WTC11 (cell line): ENCODE data around the gene ZNF341. TPM values are rescaled to one million over a fixed set of nuclear protein-coding genes. Genes with fewer than 3 reads are reported as not detected.

Source experiments
- ATAC-seq: fragments of 200-7000 bp; cut with Tn5 transposase; 2 replicates; pipeline ENCODE4 v1.10.0; 2021; ENCODE audit warnings: mild to moderate bottlenecking, moderate library complexity
- CTCF ChIA-PET: fragments of 300-600 bp; sonication (Branson Sonifier 250); formaldehyde crosslinking; loops from one replicate; lab custom pipeline; 2021; ENCODE audit warnings: antibody characterized with exemption; lab: Charles Lee
- POLR2A ChIA-PET: fragments of 350-600 bp; sonication (Branson Sonifier 250); formaldehyde crosslinking; loops from one replicate; lab custom pipeline; 2021; ENCODE audit warnings: antibody characterized with exemption; lab: Charles Lee
- DNase-seq: peaks from one replicate; pipeline ENCODE4 v3.0.0; 2021; ENCODE audit warnings: low spot score
- H3K27ac Mint-ChIP-seq: 2 replicates; pipeline ENCODE4 v1.8.0; 2021; ENCODE audit warnings: mixed read lengths
- H3K27me3 Mint-ChIP-seq: 2 replicates; pipeline ENCODE4 v1.8.0; 2021; ENCODE audit warnings: low read depth, mild to moderate bottlenecking, moderate library complexity, mixed read lengths
- H3K36me3 Mint-ChIP-seq: 2 replicates; pipeline ENCODE4 v1.8.0; 2021; ENCODE audit warnings: mixed read lengths
- H3K4me1 Mint-ChIP-seq: 2 replicates; pipeline ENCODE4 v1.8.0; 2022; ENCODE audit warnings: mixed read lengths
- H3K4me3 Mint-ChIP-seq: 2 replicates; pipeline ENCODE4 v1.8.0; 2021; ENCODE audit warnings: mild to moderate bottlenecking, moderate library complexity, mixed read lengths
- H3K9me3 Mint-ChIP-seq: 2 replicates; pipeline ENCODE4 v1.8.0; 2021; ENCODE audit warnings: mixed read lengths
- AR ChIP-seq: fragments of 250-450 bp; sonication (Bioruptor Pico); IDR thresholded peaks from 2 replicates; pipeline ENCODE4 v1.9.0; 2021; ENCODE audit warnings: mild to moderate bottlenecking
- ARID4B ChIP-seq: sonication (generic); formaldehyde crosslinking; IDR thresholded peaks from 2 replicates; pipeline ENCODE4 v1.8.0; 2023; ENCODE audit warnings: missing genetic modification reagents, mild to moderate bottlenecking, borderline replicate concordance
- ATF3 ChIP-seq: sonication (generic); formaldehyde crosslinking; conservative IDR thresholded peaks from 2 replicates; pipeline ENCODE4 v1.8.1; 2022; ENCODE audit warnings: mild to moderate bottlenecking, missing genetic modification reagents
- ATF6 ChIP-seq: sonication (generic); formaldehyde crosslinking; IDR thresholded peaks from 2 replicates; pipeline ENCODE4 v1.8.1; 2023; ENCODE audit warnings: mild to moderate bottlenecking, missing genetic modification reagents
- CBFB ChIP-seq: sonication (generic); formaldehyde crosslinking; IDR thresholded peaks from 2 replicates; pipeline ENCODE4 v1.8.1; 2022; ENCODE audit warnings: mild to moderate bottlenecking, low read depth, missing genetic modification reagents
- CTCF ChIP-seq: fragments of 200-600 bp; IDR thresholded peaks from 2 replicates; pipeline ENCODE4 v1.8.0; 2022; ENCODE audit warnings: antibody characterized with exemption
- ESRRA ChIP-seq: sonication (generic); formaldehyde crosslinking; IDR thresholded peaks from 2 replicates; pipeline ENCODE4 v1.8.1; 2022; ENCODE audit warnings: mild to moderate bottlenecking, missing genetic modification reagents, borderline replicate concordance
- ETV6 ChIP-seq: sonication (generic); formaldehyde crosslinking; IDR thresholded peaks from 2 replicates; pipeline ENCODE4 v1.8.1; 2022; ENCODE audit warnings: mild to moderate bottlenecking, missing genetic modification reagents
- GRHL2 ChIP-seq: fragments of 250-450 bp; sonication (Bioruptor Pico); IDR thresholded peaks from 2 replicates; pipeline ENCODE4 v1.8.0; 2022; ENCODE audit warnings: mild to moderate bottlenecking, moderate library complexity; ENCODE audit not compliant: insufficient replicate concordance, severe bottlenecking
- JUN ChIP-seq: sonication (generic); formaldehyde crosslinking; IDR thresholded peaks from 2 replicates; pipeline ENCODE4 v1.8.0; 2023; ENCODE audit warnings: mild to moderate bottlenecking, missing genetic modification reagents
- NFYB ChIP-seq: sonication (generic); formaldehyde crosslinking; conservative IDR thresholded peaks from 2 replicates; pipeline ENCODE4 v1.8.0; 2022; ENCODE audit warnings: low read depth, missing genetic modification reagents
- PRRX2 ChIP-seq: fragments of 250-450 bp; sonication (Bioruptor Pico); IDR thresholded peaks from 2 replicates; pipeline ENCODE4 v1.8.0; 2021; ENCODE audit warnings: mild to moderate bottlenecking
- SOX15 ChIP-seq: fragments of 250-450 bp; sonication (Bioruptor Pico); IDR thresholded peaks from 2 replicates; pipeline ENCODE4 v1.9.0; 2021; ENCODE audit warnings: mild to moderate bottlenecking
- TCF7 ChIP-seq: sonication (generic); formaldehyde crosslinking; IDR thresholded peaks from 2 replicates; pipeline ENCODE4 v1.8.0; 2022; ENCODE audit warnings: mild to moderate bottlenecking, low read depth, missing genetic modification reagents, moderate library complexity
- USF1 ChIP-seq: sonication (generic); formaldehyde crosslinking; IDR thresholded peaks from 2 replicates; pipeline ENCODE4 v1.8.0; 2022; ENCODE audit warnings: mild to moderate bottlenecking, missing genetic modification reagents
- ZNF121 ChIP-seq: sonication (generic); formaldehyde crosslinking; IDR thresholded peaks from 2 replicates; pipeline ENCODE4 v1.8.0; 2023; ENCODE audit warnings: missing genetic modification reagents
- ZNF396 ChIP-seq: fragments of 250-450 bp; sonication (Bioruptor Pico); IDR thresholded peaks from 2 replicates; pipeline ENCODE4 v1.8.0; 2021; ENCODE audit warnings: mild to moderate bottlenecking, moderate library complexity, borderline replicate concordance
- ZSCAN18 ChIP-seq: fragments of 250-450 bp; sonication (Bioruptor Pico); IDR thresholded peaks from 2 replicates; pipeline ENCODE4 v2.1.2; 2022; ENCODE audit warnings: mild to moderate bottlenecking, moderate library complexity
- total RNA-seq: library from RNA; stranded (reverse); gene quantifications from 3 replicates; pipeline ENCODE4 v1.2.3, GENCODE V29; 2021

The ZNF341 gene
- total RNA-seq, 1 experiment from 2014 or later = 9.6 TPM

- no peaks in the 10 kb centered on the region for H3K9me3 Mint-ChIP-seq
- no peak for ATAC-seq
- H3K27ac Mint-ChIP-seq = no peak overlapping the region
- peaks cover 32% of the 10 kb centered on the region for H3K4me1 Mint-ChIP-seq
- POLR2A ChIA-PET = no interaction called here
- no peaks in the 10 kb centered on the region for H3K27me3 Mint-ChIP-seq
- TF ChIP-seq CBFB (CRISPR knock-in tag) (no peak), ATF3 (CRISPR knock-in tag) (no peak), JUN (CRISPR knock-in tag) (no peak), SOX15 (CRISPR knock-in tag) (no peak), ZNF396 (CRISPR knock-in tag) (no peak), ZSCAN18 (CRISPR knock-in tag) (no peak), ZNF121 (CRISPR knock-in tag) (no peak), GRHL2 (CRISPR knock-in tag) (no peak), ARID4B (CRISPR knock-in tag) (no peak)
- TF ChIP-seq, all 79 proteins: peak for 0
- CTCF ChIA-PET = interaction anchor here (0.7 to 2.1 kb wide), 3 partner anchors 12 to 38 kb away, joined by 3 to 14 read pairs (median 3); no protein-coding TSS in a partner anchor
- DNase-seq = no peak
- H3K4me3 Mint-ChIP-seq = no peak overlapping the region
- no peaks in the 10 kb centered on the region for H3K36me3 Mint-ChIP-seq
Observed at GRCh38 chr20:33824852-33825251, 93.1 kb downstream of the ZNF341 start.

- Mint-ChIP-seq H3K9me3 (no peaks in the 10 kb centered on the region), H3K4me1 (peaks cover 36% of the 10 kb centered on the region)
- ATAC-seq = no peak
- TF ChIP-seq AR (CRISPR knock-in tag) (no peak), PRRX2 (CRISPR knock-in tag) (no peak), USF1 (CRISPR knock-in tag) (no peak), ETV6 (CRISPR knock-in tag) (no peak), ATF6 (CRISPR knock-in tag) (no peak), CTCF (no peak), NFYB (CRISPR knock-in tag) (no peak), TCF7 (no peak), ESRRA (no peak)
Observed at GRCh38 chr20:33825340-33826269, 93.8 kb downstream of the ZNF341 start.

More at GRCh38 chr20:33825340-33826269, 93.8 kb downstream of the ZNF341 start:
- no peaks in the 10 kb centered on the region for H3K27me3 Mint-ChIP-seq
- H3K27ac Mint-ChIP-seq = peak overlapping the region; percentile 36
- no peak overlapping the region for H3K4me3 Mint-ChIP-seq
- H3K36me3 Mint-ChIP-seq = no peaks in the 10 kb centered on the region
- no peak for DNase-seq
- CTCF ChIA-PET = interaction anchor here (0.6 to 2.1 kb wide), 6 partner anchors 12 to 242 kb away, joined by 3 to 14 read pairs (median 3); no protein-coding TSS in a partner anchor
- POLR2A ChIA-PET = interaction anchor here (0.9 kb wide), 1 partner anchor 14 kb away, joined by 5 read pairs; no protein-coding TSS in a partner anchor
